ENCODE results near the gene ATP2A2.
A peak's percentile ranks its signal among the peaks of the same experiment; 100 is the strongest.
"Not testable (repeated sequence)": the region's sequence is repeated elsewhere in the genome, so short reads cannot be mapped to it uniquely, and the experiment has no call there.

ATP2A2 gene

GRCh38 chr12:110280779-110281548 is at the start of gene ATP2A2:
Gene ATP2A2, plus strand, starts transcription at chr12:110281247. Its CDS starts 543 bp downstream, at chr12:110281790.
- peak; percentile 90 for DNase-seq

- no peak for DNase-seq
Measured at GRCh38 chr12:110233212-110233903, 47.7 kb upstream of the ATP2A2 start.

GRCh38 chr12:110234331-110234751 is 46.7 kb upstream of the ATP2A2 start:
- DNase-seq = no peak

- DNase-seq = no peak
Measured at GRCh38 chr12:110234755-110235154, 46.3 kb upstream of the ATP2A2 start.

- no peak for DNase-seq
Measured at GRCh38 chr12:110235383-110235782, 45.7 kb upstream of the ATP2A2 start.

GRCh38 chr12:110243227-110243626 is 37.8 kb upstream of the ATP2A2 start:
- DNase-seq = no peak

- no peak for DNase-seq
Measured at GRCh38 chr12:110244372-110244771, 36.7 kb upstream of the ATP2A2 start.

- DNase-seq = no peak
Measured at GRCh38 chr12:110244829-110245228, 36.2 kb upstream of the ATP2A2 start.

GRCh38 chr12:110245369-110245772 is 35.7 kb upstream of the ATP2A2 start:
- DNase-seq = peak; percentile 58

- no peak for DNase-seq
Measured at GRCh38 chr12:110246636-110247339, 34.3 kb upstream of the ATP2A2 start.

GRCh38 chr12:110247340-110248095 is 33.5 kb upstream of the ATP2A2 start:
- no peak for DNase-seq

- no peak for DNase-seq
Measured at GRCh38 chr12:110248096-110248447, 33.0 kb upstream of the ATP2A2 start.

- DNase-seq = no peak
Measured at GRCh38 chr12:110249105-110249504, 31.9 kb upstream of the ATP2A2 start.

GRCh38 chr12:110249716-110250225 is 31.3 kb upstream of the ATP2A2 start:
- no peak for DNase-seq

GRCh38 chr12:110251381-110251780 is 29.7 kb upstream of the ATP2A2 start:
- no peak for DNase-seq

GRCh38 chr12:110252716-110253115 is 28.3 kb upstream of the ATP2A2 start:
- DNase-seq = no peak

GRCh38 chr12:110253176-110253575 is 27.9 kb upstream of the ATP2A2 start:
- DNase-seq = no peak

GRCh38 chr12:110254971-110255540 is 26.0 kb upstream of the ATP2A2 start:
- DNase-seq = no peak

GRCh38 chr12:110255890-110256456 is 25.1 kb upstream of the ATP2A2 start:
- DNase-seq = not testable (repeated sequence)

GRCh38 chr12:110256780-110257431 is 24.1 kb upstream of the ATP2A2 start:
- no peak for DNase-seq

- no peak for DNase-seq
Measured at GRCh38 chr12:110258466-110258865, 22.6 kb upstream of the ATP2A2 start.

Measured in stimulated activated CD4-positive, alpha-beta T cell treated with anti-CD3 and anti-CD28 coated beads, Interleukin-4, amount 100 ng/mL, for 1 hour (primary cell).